Keratinocyte (primary cell): ENCODE results near the gene SLC12A9. TPM values are rescaled to one million over a fixed set of nuclear protein-coding genes. Genes with fewer than 3 reads are reported as not detected.

ENCODE experiments used
- DNase-seq: peaks from one replicate; pipeline ENCODE4 v3.0.0-alpha.2; 2011; ENCODE audit warnings: low read depth, missing footprints, low spot score
- FAIRE-seq: peaks from 2 replicates; lab custom pipeline; 2011; peaks lifted over from hg19 to GRCh38; lab: Jason Lieb, UNC
- H2AFZ ChIP-seq: 2 replicates; pipeline ENCODE4 v1.6.0; 2012; ENCODE audit warnings: low read length, control low read depth, inconsistent platforms; ENCODE audit not compliant: control insufficient read depth
- H3K27ac ChIP-seq: 2 replicates; pipeline ENCODE4 v1.5.1; 2011; ENCODE audit warnings: low read length; ENCODE audit not compliant: control insufficient read depth, insufficient read depth
- H3K27me3 ChIP-seq: 3 replicates; pipeline ENCODE4 v1.6.0; 2011; ENCODE audit warnings: low read length; ENCODE audit not compliant: control insufficient read depth, insufficient read depth; ENCODE audit errors: extremely low read depth
- H3K36me3 ChIP-seq, 2 experiments: 2 replicates in 1 of 2; 3 replicates in 1 of 2; pipeline ENCODE4 v1.5.1; 2011; ENCODE audit warnings: low read length in 2 of 2, mild to moderate bottlenecking in 1 of 2; ENCODE audit not compliant: control insufficient read depth in 2 of 2, insufficient read depth in 2 of 2; ENCODE audit errors: extremely low read depth in 1 of 2
- H3K4me1 ChIP-seq: 3 replicates; pipeline ENCODE4 v1.5.1; 2011; ENCODE audit warnings: low read length; ENCODE audit not compliant: control insufficient read depth, insufficient read depth; ENCODE audit errors: extremely low read depth
- H3K4me2 ChIP-seq: 3 replicates; pipeline ENCODE4 v1.6.0; 2011; ENCODE audit warnings: low read depth, low read length; ENCODE audit not compliant: control insufficient read depth, insufficient read depth; ENCODE audit errors: extremely low read depth
- H3K4me3 ChIP-seq, 3 experiments: fragments of 200-600 bp in 1 of 3; sonication (generic) in 1 of 3; 2 replicates in 2 of 3; 3 replicates in 1 of 3; pipeline ENCODE4 v1.5.1; 2011 to 2016; ENCODE audit warnings: low read length in 3 of 3, mild to moderate bottlenecking in 3 of 3, control low read depth in 2 of 3, inconsistent platforms in 1 of 3, low read depth in 1 of 3, mixed read lengths in 1 of 3, mixed run types in 1 of 3, moderate library complexity in 1 of 3; ENCODE audit not compliant: control insufficient read depth in 2 of 3, insufficient read depth in 2 of 3; ENCODE audit errors: extremely low read depth in 1 of 3
- H3K79me2 ChIP-seq: 2 replicates; pipeline ENCODE4 v1.6.0; 2012; ENCODE audit warnings: low read length; ENCODE audit not compliant: control insufficient read depth, insufficient read depth
- H3K9ac ChIP-seq: 3 replicates; pipeline ENCODE4 v1.6.0; 2011; ENCODE audit warnings: low read length; ENCODE audit not compliant: control insufficient read depth, insufficient read depth; ENCODE audit errors: extremely low read depth
- H3K9me1 ChIP-seq: 3 replicates; pipeline ENCODE4 v1.6.0; 2011; ENCODE audit warnings: low read length; ENCODE audit not compliant: control insufficient read depth, insufficient read depth; ENCODE audit errors: extremely low read depth
- H3K9me3 ChIP-seq: 2 replicates; pipeline ENCODE4 v1.5.1; 2012; ENCODE audit warnings: low read depth, low read length; ENCODE audit not compliant: control insufficient read depth
- H4K20me1 ChIP-seq: 3 replicates; pipeline ENCODE4 v1.6.0; 2011; ENCODE audit warnings: low read length; ENCODE audit not compliant: control insufficient read depth, insufficient read depth; ENCODE audit errors: extremely low read depth
- EZH2 ChIP-seq: IDR thresholded peaks from one replicate; pipeline ENCODE4 v1.6.1; 2012; ENCODE audit warnings: inconsistent platforms, mild to moderate bottlenecking, low read length, moderate library complexity
- dilution Hi-C: fragments of 300-500 bp; cut with MboI; formaldehyde crosslinking; loops from one replicate; pipeline ENCODE4 v1.7.0; 2020; ENCODE audit warnings: low sequenced_read_pairs; ENCODE audit not compliant: extremely low pct_ligation_motif_present
- polyA plus RNA-seq, 5 experiments: library from polyadenylated mRNA; depleted of rRNA in 3 of 5; stranded (reverse) in 3 of 5; stranded (forward) in 1 of 5; unstranded in 1 of 5; fragments of >200 nt; gene quantifications; 1 replicate in 1 of 5; 2 replicates in 3 of 5; 3 replicates in 1 of 5; pipeline versions ENCODE4 v1.2.1 to v1.2.3, GENCODE V29; 2011 to 2012; ENCODE audit warnings: missing spikeins in 2 of 5, low read depth in 1 of 5, low replicate concordance in 1 of 5
- TF ChIP-seq, protein P1 (sequence below), 3 experiments: IDR thresholded peaks in 1 of 3; conservative IDR thresholded peaks in 1 of 3; optimal IDR thresholded peaks in 1 of 3; 2 replicates in 2 of 3; 3 replicates in 1 of 3; pipeline versions ENCODE3 to v1.5.1; 2011; ENCODE audit warnings: low read length in 3 of 3, mild to moderate bottlenecking in 3 of 3, moderate library complexity in 2 of 3, control low read depth in 1 of 3, inconsistent platforms in 1 of 3; ENCODE audit not compliant: insufficient read depth in 2 of 3; ENCODE audit errors: extremely low read depth in 1 of 3

The SLC12A9 gene
- polyA plus RNA-seq, 1 donor (not counting 4 experiments of a cell fraction or from before 2014, with no cell fraction given), result 19.8 TPM

DNA sequence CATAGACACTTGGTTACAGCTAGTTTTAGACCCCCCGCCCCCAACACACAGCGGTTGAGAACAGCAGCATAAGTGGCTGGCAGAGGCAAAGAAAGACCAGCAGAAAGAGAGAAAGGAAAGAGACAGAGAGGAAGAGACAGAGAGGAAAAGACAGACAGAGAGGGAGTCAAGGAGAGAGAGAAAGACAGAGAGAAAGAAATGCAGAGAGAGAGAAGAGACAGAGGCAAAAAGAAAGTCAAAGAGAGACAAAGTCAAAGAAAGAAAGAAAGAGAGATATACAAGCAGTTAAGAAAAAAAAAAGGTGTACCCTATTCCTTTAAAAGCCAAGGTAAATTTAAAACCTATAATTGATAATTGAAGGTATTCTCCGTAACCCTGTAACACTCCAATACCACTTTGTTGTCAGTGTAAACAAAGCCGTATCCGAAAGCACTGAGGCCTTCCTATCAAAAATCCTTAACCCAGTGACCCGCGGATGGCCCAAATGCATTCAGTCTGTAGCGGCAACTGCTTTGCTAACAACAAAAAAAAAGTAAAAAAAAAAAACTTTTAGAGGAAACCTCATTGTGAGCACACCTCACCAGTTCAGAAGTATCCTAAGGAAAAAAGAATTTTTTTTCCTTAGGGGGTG is 11.9 kb upstream of the SLC12A9 start:
- Histone ChIP-seq H3K9ac (no peak overlapping the region), H4K20me1 (no peaks in the 10 kb centered on the region), H3K36me3 (no peaks in the 10 kb centered on the region), H3K27ac (no peak overlapping the region), H3K27me3 (no peaks in the 10 kb centered on the region), H3K9me3 (no peaks in the 10 kb centered on the region), H3K4me3 (no peak overlapping the region), H3K4me1 (peaks cover 17% of the 10 kb centered on the region), H3K79me2 (no peaks in the 10 kb centered on the region), H3K4me2 (no peak overlapping the region), H3K9me1 (no peaks in the 10 kb centered on the region), H2AFZ (no peak overlapping the region)
- TF ChIP-seq EZH2, result no peak
- TF ChIP-seq, protein P1, sequence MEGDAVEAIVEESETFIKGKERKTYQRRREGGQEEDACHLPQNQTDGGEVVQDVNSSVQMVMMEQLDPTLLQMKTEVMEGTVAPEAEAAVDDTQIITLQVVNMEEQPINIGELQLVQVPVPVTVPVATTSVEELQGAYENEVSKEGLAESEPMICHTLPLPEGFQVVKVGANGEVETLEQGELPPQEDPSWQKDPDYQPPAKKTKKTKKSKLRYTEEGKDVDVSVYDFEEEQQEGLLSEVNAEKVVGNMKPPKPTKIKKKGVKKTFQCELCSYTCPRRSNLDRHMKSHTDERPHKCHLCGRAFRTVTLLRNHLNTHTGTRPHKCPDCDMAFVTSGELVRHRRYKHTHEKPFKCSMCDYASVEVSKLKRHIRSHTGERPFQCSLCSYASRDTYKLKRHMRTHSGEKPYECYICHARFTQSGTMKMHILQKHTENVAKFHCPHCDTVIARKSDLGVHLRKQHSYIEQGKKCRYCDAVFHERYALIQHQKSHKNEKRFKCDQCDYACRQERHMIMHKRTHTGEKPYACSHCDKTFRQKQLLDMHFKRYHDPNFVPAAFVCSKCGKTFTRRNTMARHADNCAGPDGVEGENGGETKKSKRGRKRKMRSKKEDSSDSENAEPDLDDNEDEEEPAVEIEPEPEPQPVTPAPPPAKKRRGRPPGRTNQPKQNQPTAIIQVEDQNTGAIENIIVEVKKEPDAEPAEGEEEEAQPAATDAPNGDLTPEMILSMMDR (optimal IDR thresholded peaks at IDR 0.05 in 1 of 3, IDR thresholded peaks at IDR 0.05 in 1 of 3, conservative IDR thresholded peaks at IDR 0.05 in 1 of 3; ENCODE audit: extremely low read depth in 1 of 3, insufficient read depth in 2 of 3, low read length in 3 of 3), result no peak
- DNase-seq, result no peak
- dilution Hi-C loops, result loop anchor here (10.0 kb wide), 1 partner anchor 126 kb away; no protein-coding TSS in a partner anchor
- no peak for FAIRE-seq

DNA sequence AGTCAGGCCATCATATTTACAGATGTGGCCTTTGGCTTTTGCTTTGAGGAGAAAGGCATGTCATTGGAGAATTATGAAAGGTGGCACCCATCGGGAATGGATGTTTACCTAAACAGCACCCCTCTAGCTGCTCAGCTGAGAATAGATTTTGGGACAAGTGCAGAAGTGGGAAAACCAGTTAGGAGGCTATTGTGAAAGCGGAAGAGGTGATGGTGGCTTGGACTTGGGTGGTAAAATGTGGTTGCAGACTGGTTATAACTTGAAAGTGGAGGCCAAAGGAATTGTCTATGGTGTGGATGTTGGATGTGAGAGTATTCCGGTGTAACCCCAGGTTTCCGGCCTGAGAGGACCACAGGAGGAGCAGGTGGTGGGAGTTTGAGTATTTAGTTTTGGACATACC is 5.2 kb upstream of the SLC12A9 start:
- TF ChIP-seq EZH2, result no peak
- TF ChIP-seq, protein P1 (optimal IDR thresholded peaks at IDR 0.05 in 1 of 3, IDR thresholded peaks at IDR 0.05 in 1 of 3, conservative IDR thresholded peaks at IDR 0.05 in 1 of 3; ENCODE audit: extremely low read depth in 1 of 3, insufficient read depth in 2 of 3, low read length in 3 of 3), result no peak
- Histone ChIP-seq H3K9ac (no peak overlapping the region), H2AFZ (no peak overlapping the region), H3K79me2 (no peaks in the 10 kb centered on the region), H3K9me3 (no peaks in the 10 kb centered on the region), H3K4me3 (no peak overlapping the region), H3K27me3 (no peaks in the 10 kb centered on the region), H3K9me1 (no peaks in the 10 kb centered on the region), H3K36me3 (no peaks in the 10 kb centered on the region), H4K20me1 (no peaks in the 10 kb centered on the region), H3K4me2 (no peak overlapping the region), H3K27ac (no peak overlapping the region), H3K4me1 (peaks cover 9% of the 10 kb centered on the region)
- no peak for DNase-seq
- no peak for FAIRE-seq
- dilution Hi-C loops, result loop anchor here (10.0 kb wide), 1 partner anchor 133 kb away; no protein-coding TSS in a partner anchor
